ENCODE data around the gene MRPL34.

DNA sequence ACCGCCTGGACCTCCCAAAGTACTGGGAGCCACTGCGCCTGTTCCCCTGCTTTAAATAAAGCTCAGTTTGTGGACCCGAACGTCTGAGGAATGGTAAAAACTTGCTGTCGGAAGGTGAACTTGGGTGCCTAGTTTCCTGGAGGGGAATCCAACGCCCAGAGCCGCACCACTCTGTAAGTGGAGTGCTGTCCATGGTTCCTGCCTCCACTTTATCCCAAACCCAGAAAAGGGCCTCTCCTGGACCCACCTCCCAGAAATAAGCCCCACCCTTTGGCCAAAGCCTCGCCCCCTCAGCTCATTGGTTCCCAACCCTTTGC is 26.6 kb downstream of the MRPL34 start:
- TF ChIP-seq CTCF (IDR thresholded peaks at IDR 0.05 in 8 of 11, conservative IDR thresholded peaks at IDR 0.05 in 3 of 11) (no peak), POLR2AphosphoS5 (IDR thresholded peaks at IDR 0.05) (no peak)
